ENCODE data around the gene C5AR2.

The C5AR2 gene

GRCh38 chr19:47353307-47353712 is 21.3 kb downstream of the C5AR2 start:
- H2AK5ac ChIP-seq (ENCODE audit: low read length, severe bottlenecking): no peak overlapping the region
- H3K4ac ChIP-seq (ENCODE audit: low read depth in 1 of 2, low read length in 2 of 2): no peak overlapping the region
- no peak overlapping the region for H2BK12ac ChIP-seq (ENCODE audit: low read length in 2 of 2)
- H2AFZ ChIP-seq (ENCODE audit: low read depth, low read length): no peak overlapping the region
- peaks cover 49 to 67% of the 10 kb centered on the region in 2 experiments for H3K36me3 ChIP-seq (ENCODE audit: control insufficient read depth in 1 of 2, insufficient read depth in 2 of 2, low read depth in 1 of 2, low read length in 2 of 2)
- H2BK15ac ChIP-seq (ENCODE audit: low read depth, poor library complexity, severe bottlenecking): no peak overlapping the region
- no peaks in the 10 kb centered on the region for H3K27me3 ChIP-seq (ENCODE audit: control insufficient read depth in 1 of 2, insufficient read depth in 1 of 2, low read length in 2 of 2)
- no peak overlapping the region for H3K9ac ChIP-seq (ENCODE audit: low read length)
- no peak overlapping the region for H3K14ac ChIP-seq (ENCODE audit: low read length in 2 of 2)
- H4K8ac ChIP-seq (ENCODE audit: low read length): no peak overlapping the region
- no peak overlapping the region for H3K18ac ChIP-seq (ENCODE audit: low read depth in 1 of 2, low read length in 2 of 2)
- H2BK120ac ChIP-seq (ENCODE audit: low read depth, low read length): no peak overlapping the region
- H3K79me1 ChIP-seq (replicated peaks; ENCODE audit: low read length, poor library complexity, severe bottlenecking): peaks cover 40% of the 10 kb centered on the region
- no peak overlapping the region for H3K27ac ChIP-seq (ENCODE audit: low read length, poor library complexity, severe bottlenecking)
- H2BK5ac ChIP-seq (ENCODE audit: low read depth, low read length, poor library complexity, severe bottlenecking): no peak overlapping the region
- no peak overlapping the region for H3K4me2 ChIP-seq (ENCODE audit: low read length, poor library complexity, severe bottlenecking)
- H4K91ac ChIP-seq (ENCODE audit: low read length): no peak overlapping the region
- 95% methylated on average over 24 of the region's 24 CpGs for WGBS
- DNase-seq: no peak
- peaks cover 5% of the 10 kb centered on the region for H3K9me3 ChIP-seq (ENCODE audit: control insufficient read depth, low read length)
- no peak overlapping the region for H3K4me3 ChIP-seq (ENCODE audit: insufficient read depth in 1 of 2, low read depth in 1 of 2, low read length in 2 of 2)
- no peak overlapping the region for H3K23ac ChIP-seq (ENCODE audit: low read length in 2 of 2)
- H3K4me1 ChIP-seq (ENCODE audit: control insufficient read depth, insufficient read depth, low read depth, low read length): peaks cover 3% of the 10 kb centered on the region

- H3K4me1 ChIP-seq (ENCODE audit: control insufficient read depth, insufficient read depth, low read depth, low read length): peaks cover 1% of the 10 kb centered on the region
- peaks cover 34% of the 10 kb centered on the region for H3K79me1 ChIP-seq (replicated peaks; ENCODE audit: low read length, poor library complexity, severe bottlenecking)
- H3K36me3 ChIP-seq (ENCODE audit: control insufficient read depth in 1 of 2, insufficient read depth in 2 of 2, low read depth in 1 of 2, low read length in 2 of 2): peaks cover 82 to 93% of the 10 kb centered on the region in 2 experiments
- over 99% methylated on average over 6 of the region's 6 CpGs for WGBS
- no peak overlapping the region for H3K4me2 ChIP-seq (ENCODE audit: low read length, poor library complexity, severe bottlenecking)
- H2AK5ac ChIP-seq (ENCODE audit: low read length, severe bottlenecking): no peak overlapping the region
- no peak overlapping the region for H4K8ac ChIP-seq (ENCODE audit: low read length)
- H3K23ac ChIP-seq (ENCODE audit: low read length in 2 of 2): no peak overlapping the region
- no peak overlapping the region for H2AFZ ChIP-seq (ENCODE audit: low read depth, low read length)
- H3K4me3 ChIP-seq (ENCODE audit: insufficient read depth in 1 of 2, low read depth in 1 of 2, low read length in 2 of 2): no peak overlapping the region
- H3K27me3 ChIP-seq (ENCODE audit: control insufficient read depth in 1 of 2, insufficient read depth in 1 of 2, low read length in 2 of 2): no peaks in the 10 kb centered on the region
- no peak overlapping the region for H2BK120ac ChIP-seq (ENCODE audit: low read depth, low read length)
- H2BK5ac ChIP-seq (ENCODE audit: low read depth, low read length, poor library complexity, severe bottlenecking): no peak overlapping the region
- no peak overlapping the region for H2BK12ac ChIP-seq (ENCODE audit: low read length in 2 of 2)
- no peak overlapping the region for H3K27ac ChIP-seq (ENCODE audit: low read length, poor library complexity, severe bottlenecking)
- no peak overlapping the region for H2BK15ac ChIP-seq (ENCODE audit: low read depth, poor library complexity, severe bottlenecking)
- H3K9me3 ChIP-seq (ENCODE audit: control insufficient read depth, low read length): peaks cover 5% of the 10 kb centered on the region
- no peak overlapping the region for H3K4ac ChIP-seq (ENCODE audit: low read depth in 1 of 2, low read length in 2 of 2)
- no peak overlapping the region for H3K9ac ChIP-seq (ENCODE audit: low read length)
- DNase-seq: no peak
- no peak overlapping the region for H3K14ac ChIP-seq (ENCODE audit: low read length in 2 of 2)
- H3K18ac ChIP-seq (ENCODE audit: low read depth in 1 of 2, low read length in 2 of 2): no peak overlapping the region
- H4K91ac ChIP-seq (ENCODE audit: low read length): no peak overlapping the region
Observed at GRCh38 chr19:47356900-47357299, 24.9 kb downstream of the C5AR2 start.

GRCh38 chr19:47357788-47358680 is 26.1 kb downstream of the C5AR2 start:
- no peak overlapping the region for H3K18ac ChIP-seq (ENCODE audit: low read depth in 1 of 2, low read length in 2 of 2)
- WGBS: 97% methylated on average over 28 of the region's 28 CpGs

GRCh38 chr19:47358936-47359335 is 27.0 kb downstream of the C5AR2 start:
- H2AK5ac ChIP-seq (ENCODE audit: low read length, severe bottlenecking): no peak overlapping the region
- no peak overlapping the region for H3K14ac ChIP-seq (ENCODE audit: low read length in 2 of 2)
- no peak overlapping the region for H3K4me3 ChIP-seq (ENCODE audit: insufficient read depth in 1 of 2, low read depth in 1 of 2, low read length in 2 of 2)
- WGBS: 93% methylated on average over 6 of the region's 6 CpGs
- DNase-seq: no peak
- no peak overlapping the region for H3K4ac ChIP-seq (ENCODE audit: low read depth in 1 of 2, low read length in 2 of 2)
- no peak overlapping the region for H3K23ac ChIP-seq (ENCODE audit: low read length in 2 of 2)
- H3K27me3 ChIP-seq (ENCODE audit: control insufficient read depth in 1 of 2, insufficient read depth in 1 of 2, low read length in 2 of 2): no peaks in the 10 kb centered on the region
- no peak overlapping the region for H2BK5ac ChIP-seq (ENCODE audit: low read depth, low read length, poor library complexity, severe bottlenecking)
- no peak overlapping the region for H3K9ac ChIP-seq (ENCODE audit: low read length)
- peaks cover 84 to 91% of the 10 kb centered on the region in 2 experiments for H3K36me3 ChIP-seq (ENCODE audit: control insufficient read depth in 1 of 2, insufficient read depth in 2 of 2, low read depth in 1 of 2, low read length in 2 of 2)
- peaks cover 1% of the 10 kb centered on the region for H3K4me1 ChIP-seq (ENCODE audit: control insufficient read depth, insufficient read depth, low read depth, low read length)
- no peak overlapping the region for H2BK12ac ChIP-seq (ENCODE audit: low read length in 2 of 2)
- no peak overlapping the region for H2AFZ ChIP-seq (ENCODE audit: low read depth, low read length)
- no peak overlapping the region for H4K8ac ChIP-seq (ENCODE audit: low read length)
- no peak overlapping the region for H3K27ac ChIP-seq (ENCODE audit: low read length, poor library complexity, severe bottlenecking)
- no peak overlapping the region for H2BK120ac ChIP-seq (ENCODE audit: low read depth, low read length)
- no peak overlapping the region for H2BK15ac ChIP-seq (ENCODE audit: low read depth, poor library complexity, severe bottlenecking)
- no peak overlapping the region for H3K18ac ChIP-seq (ENCODE audit: low read depth in 1 of 2, low read length in 2 of 2)
- H4K91ac ChIP-seq (ENCODE audit: low read length): no peak overlapping the region
- peaks cover 5% of the 10 kb centered on the region for H3K9me3 ChIP-seq (ENCODE audit: control insufficient read depth, low read length)
- no peak overlapping the region for H3K4me2 ChIP-seq (ENCODE audit: low read length, poor library complexity, severe bottlenecking)
- peaks cover 24% of the 10 kb centered on the region for H3K79me1 ChIP-seq (replicated peaks; ENCODE audit: low read length, poor library complexity, severe bottlenecking)

More at GRCh38 chr19:47357788-47358680, 26.1 kb downstream of the C5AR2 start:
- Histone ChIP-seq H2BK5ac (ENCODE audit: low read depth, low read length, poor library complexity, severe bottlenecking) (no peak overlapping the region), H3K4ac (ENCODE audit: low read depth in 1 of 2, low read length in 2 of 2) (no peak overlapping the region), H3K4me3 (ENCODE audit: insufficient read depth in 1 of 2, low read depth in 1 of 2, low read length in 2 of 2) (no peak overlapping the region), H3K23ac (ENCODE audit: low read length in 2 of 2) (no peak overlapping the region), H2AFZ (ENCODE audit: low read depth, low read length) (no peak overlapping the region), H3K4me2 (ENCODE audit: low read length, poor library complexity, severe bottlenecking) (no peak overlapping the region), H3K27me3 (ENCODE audit: control insufficient read depth in 1 of 2, insufficient read depth in 1 of 2, low read length in 2 of 2) (no peaks in the 10 kb centered on the region), H3K9ac (ENCODE audit: low read length) (no peak overlapping the region), H3K9me3 (ENCODE audit: control insufficient read depth, low read length) (peaks cover 5% of the 10 kb centered on the region), H3K14ac (ENCODE audit: low read length in 2 of 2) (no peak overlapping the region), H4K8ac (ENCODE audit: low read length) (no peak overlapping the region), H4K91ac (ENCODE audit: low read length) (no peak overlapping the region), H2AK5ac (ENCODE audit: low read length, severe bottlenecking) (no peak overlapping the region), H3K27ac (ENCODE audit: low read length, poor library complexity, severe bottlenecking) (no peak overlapping the region), H2BK120ac (ENCODE audit: low read depth, low read length) (no peak overlapping the region), H3K4me1 (ENCODE audit: control insufficient read depth, insufficient read depth, low read depth, low read length) (peaks cover 1% of the 10 kb centered on the region), H2BK12ac (ENCODE audit: low read length in 2 of 2) (no peak overlapping the region), H3K36me3 (ENCODE audit: control insufficient read depth in 1 of 2, insufficient read depth in 2 of 2, low read depth in 1 of 2, low read length in 2 of 2) (peaks cover 85 to 93% of the 10 kb centered on the region in 2 experiments), H3K79me1 (replicated peaks; ENCODE audit: low read length, poor library complexity, severe bottlenecking) (peaks cover 30% of the 10 kb centered on the region), H2BK15ac (ENCODE audit: low read depth, poor library complexity, severe bottlenecking) (no peak overlapping the region)
- DNase-seq: no peak
